GM18951 (cell line): ENCODE results near the gene COL23A1.
"Not testable (repeated sequence)": the region's sequence is repeated elsewhere in the genome, so short reads cannot be mapped to it uniquely, and the experiment has no call there.

Source experiments
- POLR2A ChIP-seq: IDR thresholded peaks from 4 replicates; pipeline ENCODE4 v1.6.1; 2011; ENCODE audit warnings: mild to moderate bottlenecking; ENCODE audit not compliant: insufficient read length, insufficient read depth; ENCODE audit errors: extremely low read depth
- in situ Hi-C: fragments of 300-500 bp; cut with MboI; formaldehyde crosslinking; loops from one replicate; pipeline ENCODE4 v1.12.0; 2022; ENCODE audit warnings: low sequenced_read_pairs, mixed read lengths, inconsistent platforms; ENCODE audit not compliant: unreplicated experiment

The COL23A1 gene

GRCh38 chr5:178612299-178612698 is 22.1 kb upstream of the COL23A1 start:
- no peak for TF ChIP-seq POLR2A
- in situ Hi-C loops, result no loop called here

- in situ Hi-C loops, result no loop called here
- no peak for TF ChIP-seq POLR2A
Measured at GRCh38 chr5:178606269-178606668, 16.1 kb upstream of the COL23A1 start.

GRCh38 chr5:178605788-178606187 is 15.6 kb upstream of the COL23A1 start:
- no peak for TF ChIP-seq POLR2A
- in situ Hi-C loops, result no loop called here

GRCh38 chr5:178602752-178603151 is 12.6 kb upstream of the COL23A1 start:
- in situ Hi-C loops, result no loop called here
- TF ChIP-seq POLR2A, result no peak

GRCh38 chr5:178595750-178596149 is 5.6 kb upstream of the COL23A1 start:
- in situ Hi-C loops, result no loop called here
- no peak for TF ChIP-seq POLR2A

GRCh38 chr5:178595150-178595549 is 5.0 kb upstream of the COL23A1 start:
- in situ Hi-C loops, result no loop called here
- no peak for TF ChIP-seq POLR2A

- no peak for TF ChIP-seq POLR2A
- in situ Hi-C loops, result no loop called here
Measured at GRCh38 chr5:178590924-178591423, 781 bp upstream of the COL23A1 start.

- in situ Hi-C loops, result no loop called here
- no peak for TF ChIP-seq POLR2A
Measured at GRCh38 chr5:178589180-178590140, 733 bp downstream of the COL23A1 start.

GRCh38 chr5:178588769-178589168 is 1.4 kb downstream of the COL23A1 start:
- in situ Hi-C loops, result no loop called here
- TF ChIP-seq POLR2A, result no peak

- in situ Hi-C loops, result no loop called here
- no peak for TF ChIP-seq POLR2A
Measured at GRCh38 chr5:178587763-178588611, 2.2 kb downstream of the COL23A1 start.

- TF ChIP-seq POLR2A, result no peak
- in situ Hi-C loops, result no loop called here
Measured at GRCh38 chr5:178586396-178586795, 3.8 kb downstream of the COL23A1 start.

- in situ Hi-C loops, result not testable (repeated sequence)
Measured at GRCh38 chr5:178585421-178585820, 4.8 kb downstream of the COL23A1 start.

GRCh38 chr5:178583279-178583678 is 6.9 kb downstream of the COL23A1 start:
- no peak for TF ChIP-seq POLR2A
- in situ Hi-C loops, result no loop called here

GRCh38 chr5:178582291-178582690 is 7.9 kb downstream of the COL23A1 start:
- in situ Hi-C loops, result no loop called here

GRCh38 chr5:178581621-178582020 is 8.6 kb downstream of the COL23A1 start:
- in situ Hi-C loops, result no loop called here

More at GRCh38 chr5:178582291-178582690, 7.9 kb downstream of the COL23A1 start:
- no peak for TF ChIP-seq POLR2A

More at GRCh38 chr5:178581621-178582020, 8.6 kb downstream of the COL23A1 start:
- no peak for TF ChIP-seq POLR2A
